HL-60 (cell line): ENCODE measurements around the gene KCNJ6.

ENCODE experiments used
- DNase-seq, 2 experiments: peaks; one replicate each; pipeline ENCODE4 v3.0.0-alpha.2; 2010 to 2020; ENCODE audit warnings: low read depth in 1 of 2, low spot score in 1 of 2
- H3K27ac ChIP-seq: fragments of 250-450 bp; sonication (Bioruptor Pico); replicated peaks from 2 replicates; pipeline ENCODE4 v1.5.1; 2020; ENCODE audit warnings: mild to moderate bottlenecking, moderate library complexity
- H3K27me3 ChIP-seq: fragments of 250-450 bp; sonication (Bioruptor Pico); 2 replicates; pipeline ENCODE4 v1.5.1; 2021; ENCODE audit warnings: mild to moderate bottlenecking, moderate library complexity; ENCODE audit not compliant: insufficient read depth, poor library complexity, severe bottlenecking
- H3K4me3 ChIP-seq: replicated peaks from 2 replicates; pipeline ENCODE4 v1.5.1; 2011; ENCODE audit warnings: mild to moderate bottlenecking, control low read depth, low read length; ENCODE audit not compliant: insufficient read depth
- CTCF ChIP-seq: IDR thresholded peaks from one replicate; pipeline ENCODE4 v1.5.1; 2011; ENCODE audit warnings: low read length, control low read depth, inconsistent platforms; ENCODE audit not compliant: insufficient read depth
- GABPA ChIP-seq: IDR thresholded peaks from 2 replicates; pipeline ENCODE4 v1.6.1; 2012; ENCODE audit warnings: low read depth
- POLR2AphosphoS5 ChIP-seq: IDR thresholded peaks from 2 replicates; pipeline ENCODE4 v1.6.1; 2012; ENCODE audit warnings: low read depth
- REST ChIP-seq: IDR thresholded peaks from 2 replicates; pipeline ENCODE4 v1.6.1; 2012; ENCODE audit warnings: low read depth; ENCODE audit not compliant: insufficient replicate concordance
- SPI1 ChIP-seq: IDR thresholded peaks from 2 replicates; pipeline ENCODE4 v1.6.1; 2012; ENCODE audit warnings: low read depth, mild to moderate bottlenecking, borderline replicate concordance

KCNJ6 gene

GRCh38 chr21:37903396-37903795 is 12.9 kb downstream of the KCNJ6 start:
- H3K27ac ChIP-seq = no peak overlapping the region
- peaks cover 14% of the 10 kb centered on the region for H3K27me3 ChIP-seq
- DNase-seq = no peak
- no peak for TF ChIP-seq CTCF
- TF ChIP-seq POLR2AphosphoS5 = no peak
- TF ChIP-seq GABPA = no peak
- TF ChIP-seq SPI1 = no peak
- TF ChIP-seq REST = no peak
- no peak overlapping the region for H3K4me3 ChIP-seq

- Histone ChIP-seq H3K4me3 (no peak overlapping the region), H3K27me3 (peaks cover 11% of the 10 kb centered on the region), H3K27ac (no peak overlapping the region)
- no peak for DNase-seq
- no peak for TF ChIP-seq CTCF
- no peak for TF ChIP-seq GABPA
Measured at GRCh38 chr21:37899146-37899545, 17.1 kb downstream of the KCNJ6 start.

GRCh38 chr21:37896788-37897187 is 19.5 kb downstream of the KCNJ6 start:
- no peak overlapping the region for H3K4me3 ChIP-seq
- no peak for DNase-seq
- peaks cover 9% of the 10 kb centered on the region for H3K27me3 ChIP-seq
- no peak overlapping the region for H3K27ac ChIP-seq
- TF ChIP-seq REST = no peak
- no peak for TF ChIP-seq SPI1
- no peak for TF ChIP-seq CTCF
- no peak for TF ChIP-seq GABPA
- no peak for TF ChIP-seq POLR2AphosphoS5

GRCh38 chr21:37891972-37892371 is 24.3 kb downstream of the KCNJ6 start:
- TF ChIP-seq CTCF (no peak), SPI1 (no peak), REST (no peak), GABPA (no peak), POLR2AphosphoS5 (no peak)
- DNase-seq = no peak
- no peak overlapping the region for H3K4me3 ChIP-seq

More at GRCh38 chr21:37891972-37892371, 24.3 kb downstream of the KCNJ6 start:
- H3K27ac ChIP-seq = no peak overlapping the region
- peaks cover 3% of the 10 kb centered on the region for H3K27me3 ChIP-seq
